ENCODE data around the gene PRKCB. TPM values are rescaled to one million over a fixed set of nuclear protein-coding genes. Genes with fewer than 3 reads are reported as not detected.

Gene PRKCB
- total and polyA plus RNA-seq, 2 donors (not counting 1 experiment from before 2014, with no cell fraction given): 0.01 TPM; not detected in 1

DNA sequence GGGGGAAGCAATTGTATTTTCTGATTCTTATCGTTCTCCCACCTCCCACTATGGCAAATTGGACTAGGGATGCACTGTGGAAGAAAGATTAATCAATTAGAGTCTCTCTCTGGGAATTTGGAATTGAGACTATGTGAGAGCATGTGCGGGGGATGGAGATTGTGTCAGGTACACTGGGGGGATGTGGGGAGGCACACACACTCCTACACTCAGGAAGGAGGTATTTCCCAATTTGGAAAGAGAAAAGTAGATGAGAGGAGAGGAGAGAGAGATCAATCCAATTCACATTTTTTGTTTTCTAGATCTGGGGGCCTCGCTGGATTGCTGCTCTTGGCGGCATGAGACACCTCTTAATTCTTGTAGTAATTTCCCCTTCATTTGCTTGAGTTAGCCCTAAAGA, 14.3 kb upstream of the PRKCB start:
- no peak overlapping the region for H2AFZ ChIP-seq (ENCODE audit: low read length)
- no peaks in the 10 kb centered on the region for H3K9me3 ChIP-seq (ENCODE audit: control insufficient read depth, insufficient read depth, low read depth, low read length)
- no peak overlapping the region for H3K4me2 ChIP-seq (ENCODE audit: extremely low read depth, insufficient read depth, low read length)
- H3K27ac ChIP-seq (ENCODE audit: insufficient read depth, low read length): no peak overlapping the region
- no peak overlapping the region for H3K9ac ChIP-seq (ENCODE audit: insufficient read depth, low read length)
- no peaks in the 10 kb centered on the region for H3K79me2 ChIP-seq (ENCODE audit: control insufficient read depth, insufficient read depth, low read length)
- TF ChIP-seq EZH2 (IDR thresholded peaks at IDR 0.05; ENCODE audit: low read length, missing control alignments): no peak
- TF ChIP-seq, protein P1, sequence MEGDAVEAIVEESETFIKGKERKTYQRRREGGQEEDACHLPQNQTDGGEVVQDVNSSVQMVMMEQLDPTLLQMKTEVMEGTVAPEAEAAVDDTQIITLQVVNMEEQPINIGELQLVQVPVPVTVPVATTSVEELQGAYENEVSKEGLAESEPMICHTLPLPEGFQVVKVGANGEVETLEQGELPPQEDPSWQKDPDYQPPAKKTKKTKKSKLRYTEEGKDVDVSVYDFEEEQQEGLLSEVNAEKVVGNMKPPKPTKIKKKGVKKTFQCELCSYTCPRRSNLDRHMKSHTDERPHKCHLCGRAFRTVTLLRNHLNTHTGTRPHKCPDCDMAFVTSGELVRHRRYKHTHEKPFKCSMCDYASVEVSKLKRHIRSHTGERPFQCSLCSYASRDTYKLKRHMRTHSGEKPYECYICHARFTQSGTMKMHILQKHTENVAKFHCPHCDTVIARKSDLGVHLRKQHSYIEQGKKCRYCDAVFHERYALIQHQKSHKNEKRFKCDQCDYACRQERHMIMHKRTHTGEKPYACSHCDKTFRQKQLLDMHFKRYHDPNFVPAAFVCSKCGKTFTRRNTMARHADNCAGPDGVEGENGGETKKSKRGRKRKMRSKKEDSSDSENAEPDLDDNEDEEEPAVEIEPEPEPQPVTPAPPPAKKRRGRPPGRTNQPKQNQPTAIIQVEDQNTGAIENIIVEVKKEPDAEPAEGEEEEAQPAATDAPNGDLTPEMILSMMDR (conservative IDR thresholded peaks at IDR 0.05 in 1 of 2, IDR thresholded peaks at IDR 0.05 in 1 of 2; ENCODE audit: low read depth in 1 of 2, low read length in 2 of 2): no peak
- H3K4me3 ChIP-seq (replicated peaks in 1 of 4; ENCODE audit: control extremely low read depth in 1 of 4, insufficient read depth in 1 of 4, low read depth in 3 of 4, low read length in 4 of 4): no peak overlapping the region
- no peak for DNase-seq (ENCODE audit: low read depth in 2 of 2)
- no peaks in the 10 kb centered on the region for H3K4me1 ChIP-seq (ENCODE audit: control insufficient read depth, extremely low read depth, insufficient read depth, low read length)
- H3K27me3 ChIP-seq (ENCODE audit: control insufficient read depth, insufficient read depth, low read length): no peaks in the 10 kb centered on the region
- no peaks in the 10 kb centered on the region for H4K20me1 ChIP-seq (ENCODE audit: control insufficient read depth, extremely low read depth, insufficient read depth, low read length)
- no peaks in the 10 kb centered on the region for H3K36me3 ChIP-seq (ENCODE audit: control insufficient read depth, insufficient read depth, low read length)

DNA sequence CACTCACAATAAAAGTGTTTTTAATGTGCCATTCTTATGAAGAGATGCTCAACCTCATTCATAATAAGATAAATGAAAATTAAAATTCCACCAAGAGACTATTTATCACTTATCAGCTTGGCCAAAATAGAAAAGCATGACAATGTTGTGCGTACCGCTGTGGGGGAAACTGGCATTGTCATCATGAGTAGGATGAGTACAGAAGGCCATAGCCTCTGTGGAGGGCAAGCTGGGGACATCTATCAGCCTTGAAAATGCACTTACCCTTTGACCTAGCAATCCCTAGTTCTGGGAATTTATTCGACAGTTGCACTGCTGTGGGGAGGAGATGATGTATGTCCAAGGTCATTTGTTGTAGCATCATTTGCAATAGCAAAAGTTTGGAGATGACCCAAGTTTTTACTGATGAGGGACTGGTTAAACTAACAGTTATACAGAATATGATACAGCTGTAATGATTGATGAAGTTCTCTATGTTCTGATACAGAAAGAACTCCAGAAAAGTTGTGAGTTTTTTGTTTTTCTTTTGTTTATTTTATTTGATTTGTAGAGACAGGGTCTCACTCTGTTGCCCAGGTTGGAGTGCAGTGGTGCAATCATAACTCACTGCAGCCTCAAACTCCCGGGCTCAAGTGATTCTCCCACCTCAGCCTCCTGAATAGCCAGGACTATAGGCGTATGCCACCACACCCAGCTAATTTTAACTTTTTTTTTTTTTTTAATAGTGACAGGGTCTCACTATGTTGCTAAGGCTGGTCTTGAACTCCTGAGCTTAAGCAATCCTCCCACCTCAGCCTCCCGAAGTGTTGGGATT, 13.7 kb upstream of the PRKCB start:
- no peak overlapping the region for H3K27ac ChIP-seq (ENCODE audit: insufficient read depth, low read length)
- no peak overlapping the region for H2AFZ ChIP-seq (ENCODE audit: low read length)
- no peaks in the 10 kb centered on the region for H3K27me3 ChIP-seq (ENCODE audit: control insufficient read depth, insufficient read depth, low read length)
- H3K9ac ChIP-seq (ENCODE audit: insufficient read depth, low read length): no peak overlapping the region
- no peaks in the 10 kb centered on the region for H3K36me3 ChIP-seq (ENCODE audit: control insufficient read depth, insufficient read depth, low read length)
- H3K4me2 ChIP-seq (ENCODE audit: extremely low read depth, insufficient read depth, low read length): no peak overlapping the region
- TF ChIP-seq EZH2 (IDR thresholded peaks at IDR 0.05; ENCODE audit: low read length, missing control alignments): no peak
- TF ChIP-seq, protein P1 (conservative IDR thresholded peaks at IDR 0.05 in 1 of 2, IDR thresholded peaks at IDR 0.05 in 1 of 2; ENCODE audit: low read depth in 1 of 2, low read length in 2 of 2): no peak
- H4K20me1 ChIP-seq (ENCODE audit: control insufficient read depth, extremely low read depth, insufficient read depth, low read length): no peaks in the 10 kb centered on the region
- no peaks in the 10 kb centered on the region for H3K9me3 ChIP-seq (ENCODE audit: control insufficient read depth, insufficient read depth, low read depth, low read length)
- no peak for DNase-seq (ENCODE audit: low read depth in 2 of 2)
- no peak overlapping the region for H3K4me3 ChIP-seq (replicated peaks in 1 of 4; ENCODE audit: control extremely low read depth in 1 of 4, insufficient read depth in 1 of 4, low read depth in 3 of 4, low read length in 4 of 4)
- H3K4me1 ChIP-seq (ENCODE audit: control insufficient read depth, extremely low read depth, insufficient read depth, low read length): no peaks in the 10 kb centered on the region
- no peaks in the 10 kb centered on the region for H3K79me2 ChIP-seq (ENCODE audit: control insufficient read depth, insufficient read depth, low read length)

DNA sequence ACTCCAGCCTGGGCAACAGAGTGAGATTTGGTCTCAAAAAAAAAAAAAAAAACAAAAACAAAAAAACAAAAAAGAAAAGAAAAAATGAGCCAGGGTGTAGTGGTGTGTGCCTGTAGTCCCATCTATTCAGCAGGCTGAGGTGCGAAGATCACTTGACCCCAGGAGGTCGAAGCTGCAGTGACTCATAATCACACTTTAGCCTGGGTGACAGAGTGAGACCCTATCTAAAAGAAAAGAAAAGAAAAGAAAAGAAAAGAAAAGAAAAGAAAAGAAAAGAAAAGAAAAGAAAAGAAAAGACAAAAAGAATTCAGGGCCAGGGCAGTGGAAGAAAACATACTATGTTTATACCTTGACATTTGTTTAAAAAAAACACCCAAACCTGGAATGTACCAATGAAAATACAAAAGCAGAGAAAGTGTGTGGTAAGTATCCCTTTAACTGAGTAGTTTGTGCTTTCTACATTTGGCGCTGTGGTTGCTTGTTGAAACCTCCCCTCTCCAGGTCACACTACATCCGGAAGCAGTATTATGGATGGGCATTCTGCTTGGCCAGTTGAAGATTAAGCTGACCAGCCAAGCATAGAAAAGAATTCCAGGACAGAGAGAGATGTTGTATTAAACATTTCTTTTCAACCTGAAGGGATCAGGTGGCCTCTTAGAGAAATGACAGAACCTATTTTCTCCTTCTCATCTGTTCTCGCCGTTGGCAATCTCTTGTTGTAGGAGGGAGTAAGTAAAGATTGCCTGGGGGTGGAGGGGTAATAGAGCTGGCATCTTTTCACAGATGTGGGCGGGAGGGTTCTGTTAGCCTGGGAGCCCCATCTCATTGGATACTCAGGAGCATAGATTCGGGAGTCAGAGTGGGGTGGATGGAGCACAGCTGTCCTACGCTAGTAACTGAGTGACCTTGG, 12.1 kb upstream of the PRKCB start:
- H4K20me1 ChIP-seq (ENCODE audit: control insufficient read depth, extremely low read depth, insufficient read depth, low read length): no peaks in the 10 kb centered on the region
- H3K9me3 ChIP-seq (ENCODE audit: control insufficient read depth, insufficient read depth, low read depth, low read length): no peaks in the 10 kb centered on the region
- no peak overlapping the region for H2AFZ ChIP-seq (ENCODE audit: low read length)
- no peaks in the 10 kb centered on the region for H3K27me3 ChIP-seq (ENCODE audit: control insufficient read depth, insufficient read depth, low read length)
- no peak for DNase-seq (ENCODE audit: low read depth in 2 of 2)
- H3K36me3 ChIP-seq (ENCODE audit: control insufficient read depth, insufficient read depth, low read length): no peaks in the 10 kb centered on the region
- TF ChIP-seq, protein P1 (conservative IDR thresholded peaks at IDR 0.05 in 1 of 2, IDR thresholded peaks at IDR 0.05 in 1 of 2; ENCODE audit: low read depth in 1 of 2, low read length in 2 of 2): peak in 1 of 2 donors; percentile 3
- no peak for TF ChIP-seq EZH2 (IDR thresholded peaks at IDR 0.05; ENCODE audit: low read length, missing control alignments)
- no peaks in the 10 kb centered on the region for H3K79me2 ChIP-seq (ENCODE audit: control insufficient read depth, insufficient read depth, low read length)
- no peak overlapping the region for H3K4me2 ChIP-seq (ENCODE audit: extremely low read depth, insufficient read depth, low read length)
- no peak overlapping the region for H3K9ac ChIP-seq (ENCODE audit: insufficient read depth, low read length)
- H3K27ac ChIP-seq (ENCODE audit: insufficient read depth, low read length): no peak overlapping the region
- H3K4me1 ChIP-seq (ENCODE audit: control insufficient read depth, extremely low read depth, insufficient read depth, low read length): no peaks in the 10 kb centered on the region
- no peak overlapping the region for H3K4me3 ChIP-seq (replicated peaks in 1 of 4; ENCODE audit: control extremely low read depth in 1 of 4, insufficient read depth in 1 of 4, low read depth in 3 of 4, low read length in 4 of 4)
